Amniotic epithelial cell (primary cell): ENCODE data around the gene NFIC.
"Not testable (repeated sequence)": the region's sequence is repeated elsewhere in the genome, so short reads cannot be mapped to it uniquely, and the experiment has no call there.

ENCODE experiments used
- DNase-seq: peaks from one replicate; pipeline ENCODE4 v3.0.0-alpha.2; 2010; ENCODE audit warnings: low read depth

The NFIC gene

GRCh38 chr19:3423183-3423829, 56.9 kb downstream of the NFIC start:
- no peak for DNase-seq

- DNase-seq = no peak
Observed at GRCh38 chr19:3426433-3426832, 60.0 kb downstream of the NFIC start.

GRCh38 chr19:3430366-3430680, 63.9 kb downstream of the NFIC start:
- DNase-seq = not testable (repeated sequence)

GRCh38 chr19:3431760-3432397, 65.5 kb downstream of the NFIC start:
- DNase-seq = no peak

GRCh38 chr19:3433313-3433712, 66.9 kb downstream of the NFIC start:
- no peak for DNase-seq

GRCh38 chr19:3433805-3434540, 67.6 kb downstream of the NFIC start:
- no peak for DNase-seq

GRCh38 chr19:3434630-3435553, 68.5 kb downstream of the NFIC start:
- peak; percentile 93 for DNase-seq

- no peak for DNase-seq
Observed at GRCh38 chr19:3440082-3440481, 73.7 kb downstream of the NFIC start.

- DNase-seq = no peak
Observed at GRCh38 chr19:3441089-3441985, 75.0 kb downstream of the NFIC start.

- DNase-seq = no peak
Observed at GRCh38 chr19:3441986-3442329, 75.6 kb downstream of the NFIC start.

- DNase-seq = no peak
Observed at GRCh38 chr19:3442487-3443071, 76.2 kb downstream of the NFIC start.

- DNase-seq = peak; percentile 30
Observed at GRCh38 chr19:3443840-3444694, 77.7 kb downstream of the NFIC start.

GRCh38 chr19:3444695-3445234, 78.4 kb downstream of the NFIC start:
- DNase-seq = no peak

GRCh38 chr19:3446657-3447056, 80.3 kb downstream of the NFIC start:
- DNase-seq = not testable (repeated sequence)

- no peak for DNase-seq
Observed at GRCh38 chr19:3448616-3449334, 82.4 kb downstream of the NFIC start.

- DNase-seq = peak; percentile 100
Observed at GRCh38 chr19:3450796-3451411, 84.5 kb downstream of the NFIC start.

- no peak for DNase-seq
Observed at GRCh38 chr19:3451451-3451866, 85.1 kb downstream of the NFIC start.

- no peak for DNase-seq
Observed at GRCh38 chr19:3452171-3452941, 86.0 kb downstream of the NFIC start.
